NCI-H345 (cell line): ENCODE measurements around the gene DEPDC7.
"Not testable (repeated sequence)": the region's sequence is repeated elsewhere in the genome, so short reads cannot be mapped to it uniquely, and the experiment has no call there.

Source experiments
- DNase-seq: peaks from one replicate; lab custom pipeline; 2025; lab: John Stamatoyannopoulos, UW

DEPDC7 gene

DNA sequence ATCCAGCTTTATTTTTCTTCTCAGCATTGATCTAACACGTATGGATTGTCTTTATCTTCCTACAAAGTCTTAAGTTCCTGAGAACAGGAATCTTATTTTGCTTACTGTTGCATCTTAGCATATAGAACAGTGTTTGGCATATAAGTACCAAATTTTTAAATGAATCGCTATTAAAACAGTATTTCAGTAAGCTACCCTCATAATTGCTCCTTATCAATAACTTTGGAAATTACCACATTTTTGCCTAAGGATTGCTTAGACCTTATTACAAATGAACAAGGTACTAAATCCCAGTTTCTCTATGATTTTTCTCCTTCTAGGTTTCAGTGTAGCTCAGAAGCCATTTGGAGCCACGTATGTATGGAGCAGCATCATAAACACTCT is 9.7 kb downstream of the DEPDC7 start:
- DNase-seq = no peak

DNA sequence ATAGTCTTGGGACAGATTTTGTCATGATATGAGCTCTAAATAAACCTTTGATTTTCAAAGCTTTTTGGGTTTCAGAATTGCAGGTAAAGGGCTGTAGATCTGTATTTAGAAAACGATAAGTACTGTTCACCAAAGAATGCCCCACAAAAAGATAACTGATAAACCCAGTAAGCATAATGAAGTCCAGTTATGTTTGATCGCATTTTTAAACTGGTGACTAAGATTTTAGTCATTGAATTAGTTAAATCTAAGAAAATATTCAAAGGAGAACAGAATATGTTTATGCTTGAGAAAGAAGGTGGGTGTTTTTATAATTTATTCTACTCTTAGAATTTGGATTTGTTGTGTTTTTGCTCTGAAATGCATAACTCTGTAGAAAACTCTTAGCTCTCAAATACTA is 11.6 kb downstream of the DEPDC7 start:
- DNase-seq = no peak

DNA sequence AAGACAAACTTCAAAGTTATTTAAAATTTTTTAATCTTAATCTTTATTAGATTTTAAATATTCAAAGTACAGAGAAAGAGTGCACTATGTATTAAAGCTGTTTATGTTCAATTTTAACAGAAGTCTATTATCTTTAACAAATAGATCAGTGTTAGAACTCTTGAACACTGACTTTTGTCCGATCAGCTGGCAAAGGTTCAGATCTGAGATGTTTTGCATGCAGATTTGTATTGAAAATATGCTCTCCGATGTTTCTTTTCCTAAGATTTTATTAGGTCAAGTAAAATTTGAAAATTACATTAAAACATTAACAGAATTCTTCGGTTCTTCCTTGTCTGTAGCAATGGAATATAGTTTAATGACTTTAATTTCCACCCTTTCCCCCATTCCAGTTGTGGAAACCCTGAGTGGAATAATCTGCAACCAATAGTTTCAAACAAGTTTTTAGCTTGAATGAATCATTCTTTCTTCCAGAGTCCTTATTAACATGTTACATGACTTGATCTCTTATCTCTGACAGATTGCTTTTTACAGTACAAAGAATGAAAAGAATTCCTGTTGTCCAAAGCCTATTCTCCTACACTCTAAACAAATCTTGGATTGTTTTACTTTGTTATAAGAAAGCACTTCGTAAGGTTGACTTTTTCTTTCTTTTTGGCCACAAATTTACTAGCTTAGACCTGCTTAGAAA is 12.3 kb downstream of the DEPDC7 start:
- DNase-seq = no peak

DNA sequence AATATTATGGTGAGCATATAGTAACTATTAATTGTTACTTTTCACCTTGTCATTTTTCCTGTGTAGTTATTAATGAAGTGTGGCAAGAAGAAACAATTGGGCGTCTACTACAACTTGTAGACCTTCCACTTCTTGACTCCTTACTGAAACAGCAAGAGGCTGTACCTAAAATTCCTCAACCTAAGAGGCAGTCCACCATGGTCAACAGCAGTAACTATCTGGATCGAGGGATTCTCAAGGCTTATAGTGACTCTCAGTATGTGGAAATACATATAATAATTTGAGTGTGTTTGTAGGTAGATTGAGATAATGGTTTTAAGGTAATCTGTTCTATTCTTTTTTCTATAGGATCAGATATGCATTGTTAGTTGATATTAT is 12.8 kb downstream of the DEPDC7 start:
- no peak for DNase-seq

DNA sequence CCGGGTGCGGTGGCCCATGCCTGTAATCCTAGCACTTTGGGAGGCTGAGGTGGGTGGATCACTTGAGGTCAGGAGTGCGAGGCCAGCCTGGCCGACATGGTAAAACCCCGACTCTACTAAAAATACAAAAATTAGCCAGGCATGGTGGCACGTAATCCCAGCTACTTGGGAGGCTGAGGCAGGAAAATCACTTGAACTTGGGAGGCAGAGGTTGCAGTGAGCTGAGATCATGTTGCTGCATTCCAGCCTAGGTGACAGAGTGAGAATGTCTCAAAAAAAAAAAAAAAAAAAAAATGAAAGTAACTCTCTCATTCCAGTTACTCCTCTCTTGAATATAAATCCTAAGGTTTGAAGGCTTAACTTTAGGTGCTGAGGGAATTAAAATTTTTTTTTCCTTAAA is 13.5 kb downstream of the DEPDC7 start:
- not testable (repeated sequence) for DNase-seq

DNA sequence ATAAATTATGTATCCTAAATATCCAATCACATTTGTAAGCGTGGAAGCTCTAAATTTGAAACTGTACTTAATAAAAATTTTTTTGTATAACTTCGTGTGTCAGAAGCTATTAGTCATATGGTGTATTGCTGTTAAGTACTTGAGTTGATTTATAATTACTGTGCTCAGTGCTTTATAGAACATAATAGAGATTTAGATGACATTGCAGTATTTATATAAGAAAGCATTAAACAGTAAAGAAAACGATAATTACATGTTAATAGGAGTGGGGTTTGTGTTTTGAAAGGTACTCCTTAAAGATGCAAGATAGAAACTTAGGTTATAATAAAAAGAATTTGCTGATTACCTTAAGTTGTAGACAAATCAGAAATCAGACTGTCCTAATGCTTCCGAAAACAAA is 17.8 kb downstream of the DEPDC7 start:
- DNase-seq = no peak

DNA sequence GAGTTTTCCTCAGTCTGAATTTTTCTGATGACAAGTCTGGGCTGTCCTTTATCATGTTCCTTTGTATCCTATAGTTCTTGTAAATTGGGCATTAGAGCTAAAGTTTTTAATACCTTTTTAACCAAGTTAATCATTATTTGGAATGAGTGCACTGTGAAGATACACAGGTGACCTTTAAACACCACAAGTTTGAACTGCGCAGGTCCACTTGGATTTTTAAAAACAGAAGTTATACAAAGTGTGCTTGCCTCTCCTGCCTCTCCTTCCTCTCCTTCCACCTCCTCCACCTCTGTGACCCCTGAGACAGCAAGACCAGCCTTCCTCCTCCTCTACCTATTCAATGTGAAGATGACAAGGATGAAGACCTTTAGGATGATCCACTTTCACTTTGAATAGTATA is 19.3 kb downstream of the DEPDC7 start:
- no peak for DNase-seq

DNA sequence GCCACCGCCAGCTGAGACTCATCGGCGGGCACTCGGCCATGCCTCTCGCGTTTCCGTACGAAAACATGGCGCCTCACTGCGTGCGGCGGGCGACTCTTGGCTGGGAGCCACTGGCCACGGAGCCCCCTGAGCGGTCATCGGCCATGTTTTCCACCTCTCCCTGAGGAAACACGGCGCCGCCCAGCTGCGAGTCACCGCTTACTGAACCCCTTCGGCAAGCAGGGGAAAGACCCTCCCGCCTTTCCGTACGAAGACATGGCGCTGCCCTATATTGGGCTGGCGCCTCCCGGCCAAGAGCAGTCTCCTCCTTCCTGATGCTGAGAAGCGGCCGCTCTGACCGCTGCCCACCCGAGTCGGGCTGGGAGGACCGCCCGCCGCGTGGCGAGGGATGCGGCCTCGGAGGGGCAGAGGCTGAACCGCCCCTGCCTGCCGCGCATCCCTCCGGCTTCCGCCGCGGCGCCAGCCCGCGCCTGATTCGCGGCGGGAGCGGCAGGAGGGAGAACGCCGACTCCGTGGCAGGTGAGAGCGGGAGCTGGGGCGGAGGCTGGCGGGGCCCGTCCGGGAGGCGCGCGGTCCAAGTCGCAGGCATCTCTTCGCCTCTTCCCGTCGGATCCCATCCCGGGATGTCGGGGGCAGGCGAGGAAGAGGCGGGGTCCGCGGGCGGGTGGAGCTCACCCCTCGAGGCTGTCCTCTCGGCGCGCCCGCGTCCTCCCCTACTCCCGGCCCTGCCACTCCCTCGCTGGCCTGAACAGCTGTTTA is 23.8 kb downstream of the DEPDC7 start, which contains the start of gene TCP11L1:
Gene TCP11L1, plus strand, starts transcription at position 299 of the 759 bp plus-strand sequence. CDS start 4,202 bp downstream, outside the sequence.
- peak; percentile 78 for DNase-seq

DNA sequence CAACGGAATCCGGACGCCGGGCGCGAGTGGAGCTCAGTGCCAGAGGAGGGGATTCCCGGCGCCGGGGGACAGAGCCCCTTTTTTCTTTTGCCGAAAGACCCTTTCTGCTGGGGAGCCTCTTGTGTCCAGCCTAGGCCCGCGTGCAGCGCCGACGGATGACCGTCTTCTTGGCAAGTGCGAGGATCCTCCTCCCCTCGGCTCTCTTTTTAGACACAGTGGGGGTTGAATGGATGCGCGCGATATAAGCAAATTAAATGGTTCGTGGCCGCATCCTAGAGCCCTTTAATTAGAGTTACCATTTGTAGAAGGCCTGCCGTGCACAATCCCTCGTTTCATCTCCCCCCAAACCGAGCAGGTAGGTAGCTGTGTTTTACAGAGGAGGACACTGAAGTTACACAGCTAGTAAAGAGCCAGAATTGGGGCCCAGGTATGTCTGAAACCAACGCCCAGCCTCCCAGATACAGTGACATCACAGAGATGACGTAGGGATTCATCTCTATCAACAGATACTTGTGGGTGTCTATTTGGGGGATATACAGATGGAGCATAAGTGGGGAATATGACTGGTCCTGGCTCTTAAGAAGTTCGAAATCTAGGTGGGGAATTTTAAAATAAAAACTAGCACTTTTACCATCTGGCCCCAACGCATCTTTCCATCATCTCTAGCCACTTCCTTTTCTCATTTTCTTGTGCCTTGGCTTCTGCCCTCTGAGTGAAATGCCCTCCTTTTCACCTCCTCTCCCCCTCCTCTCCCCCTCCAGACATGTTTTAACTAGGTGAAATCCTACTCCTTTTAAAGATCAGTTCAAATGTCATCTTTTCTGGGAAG is 24.6 kb downstream of the DEPDC7 start:
- DNase-seq = peak; percentile 66

DNA sequence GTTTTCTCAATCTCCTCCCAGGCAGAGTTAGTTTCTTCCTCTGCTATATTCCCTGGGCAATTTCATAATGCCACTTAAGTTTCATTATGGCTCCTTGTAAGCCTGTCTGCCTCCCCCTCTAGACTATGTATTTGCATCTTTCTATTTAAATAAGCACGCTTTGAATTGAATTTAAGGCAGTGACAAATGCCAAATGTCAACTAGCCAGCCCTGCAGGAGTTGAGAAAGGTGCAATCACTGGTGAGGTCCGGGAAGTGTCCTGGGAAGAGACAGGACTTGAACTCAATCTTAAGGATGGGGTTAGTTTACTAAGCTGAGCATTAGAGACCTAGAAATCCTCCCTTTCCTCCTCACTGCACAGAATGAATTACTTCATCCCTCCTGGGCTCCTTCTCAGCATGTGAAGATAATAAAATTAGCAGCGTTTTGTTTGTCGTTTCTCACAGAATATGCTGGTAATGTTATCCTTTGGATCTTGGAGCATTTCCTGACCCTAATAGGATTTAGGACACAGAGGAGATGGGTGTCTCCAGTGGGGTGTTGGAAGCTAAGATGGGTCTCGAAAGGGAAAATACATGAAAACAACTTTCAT is 25.3 kb downstream of the DEPDC7 start:
- DNase-seq = no peak

DNA sequence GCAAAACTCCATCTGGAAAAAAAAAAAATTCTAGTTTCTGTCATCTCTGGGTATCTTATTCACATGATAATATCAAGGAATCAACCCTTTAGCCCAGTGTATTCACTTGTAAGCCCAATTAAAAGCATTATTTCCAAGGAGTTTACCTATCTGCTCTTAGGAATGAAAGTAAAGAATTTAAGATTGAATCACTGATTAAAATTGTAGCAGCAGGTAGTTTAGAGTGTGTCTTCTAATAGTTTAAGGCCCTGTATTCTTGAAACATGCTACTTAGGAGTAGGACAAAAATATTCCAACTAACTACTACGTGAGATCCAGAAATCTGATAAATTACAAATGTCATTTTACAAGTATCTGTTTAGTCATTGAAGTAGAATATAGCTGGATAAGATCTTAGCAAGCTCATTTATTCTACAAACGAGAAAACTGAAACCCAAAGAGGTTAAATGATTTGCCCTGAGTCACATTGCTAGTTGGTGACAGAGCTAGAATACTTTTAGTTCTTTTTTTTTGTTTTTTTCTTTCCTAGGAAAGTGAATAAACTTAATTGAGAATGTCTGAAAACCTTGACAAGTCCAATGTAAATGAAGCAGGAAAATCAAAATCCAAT is 27.6 kb downstream of the DEPDC7 start:
- no peak for DNase-seq

DNA sequence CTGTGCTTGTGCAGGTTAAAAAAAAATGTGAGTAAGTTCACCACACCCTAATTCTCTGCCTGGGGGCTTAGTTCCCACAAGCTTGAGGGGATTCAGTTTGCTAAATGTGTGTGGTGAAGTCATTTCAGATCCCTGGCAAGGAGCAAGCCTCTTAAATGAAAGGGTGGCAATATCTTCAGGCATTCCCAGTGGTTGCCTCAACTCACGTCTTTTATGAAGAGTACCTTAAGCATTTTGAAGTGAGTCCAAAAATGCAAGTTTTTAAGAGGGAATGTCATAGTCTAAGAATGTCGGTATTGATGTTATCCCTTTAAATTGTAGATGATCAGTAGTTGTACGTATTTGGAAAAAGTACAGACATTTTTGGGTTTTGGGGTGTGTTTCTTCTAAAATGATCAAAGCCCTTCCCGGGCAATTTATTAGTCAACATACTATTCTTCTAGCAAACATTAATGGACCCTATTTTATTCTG is 28.6 kb downstream of the DEPDC7 start:
- no peak for DNase-seq

DNA sequence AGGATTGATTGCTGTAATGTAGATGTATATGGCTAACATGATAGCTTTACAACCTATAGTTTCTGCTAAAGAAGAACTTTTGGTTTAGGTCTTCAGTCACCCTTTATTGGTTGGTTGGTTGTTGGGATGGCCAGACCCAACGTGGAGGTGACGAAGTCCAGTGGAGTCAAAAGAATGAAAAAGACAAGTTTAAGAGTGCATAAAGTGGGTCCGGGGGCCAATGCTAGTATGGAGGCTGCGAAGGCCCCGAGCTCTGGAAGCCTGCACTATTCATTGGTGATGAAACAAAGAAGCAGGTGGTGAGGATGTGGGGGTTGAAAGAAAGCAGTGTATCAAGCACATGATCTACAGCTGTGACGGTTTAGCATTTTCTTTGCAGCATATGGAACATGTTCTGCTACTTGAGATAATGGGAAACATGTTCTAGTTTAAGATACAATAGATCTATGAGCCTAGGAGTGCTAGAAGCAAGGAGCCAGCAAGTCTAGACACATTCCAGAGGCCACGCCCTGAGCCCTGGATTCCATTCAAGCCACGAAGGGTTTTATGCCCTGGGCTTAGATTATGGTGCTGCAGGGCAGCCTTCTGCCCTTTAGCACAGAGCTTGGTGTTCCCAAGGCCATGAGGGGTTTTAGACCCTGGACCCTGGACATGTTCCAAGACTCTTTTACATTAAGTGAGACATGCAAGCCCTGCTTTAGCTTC is 30.0 kb downstream of the DEPDC7 start:
- peak; percentile 5 for DNase-seq

DNA sequence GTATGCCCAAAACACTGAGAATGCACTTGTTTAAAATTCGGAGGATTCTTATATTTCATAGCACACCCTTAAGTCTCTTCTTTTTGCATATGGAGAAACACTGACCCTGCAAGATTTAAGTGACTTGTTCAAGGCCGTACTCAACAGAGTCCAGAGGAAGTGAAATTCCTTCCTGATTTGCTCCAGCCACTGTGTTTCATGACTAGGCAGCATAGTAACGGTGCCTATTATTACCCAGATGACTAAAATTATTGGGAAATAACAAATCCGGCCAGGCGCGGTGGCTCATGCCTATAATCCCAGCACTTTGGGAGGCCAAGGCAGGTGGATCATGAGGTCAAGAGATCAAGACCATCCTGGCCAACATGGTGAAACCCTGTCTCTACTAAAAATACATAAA is 33.0 kb downstream of the DEPDC7 start:
- DNase-seq = not testable (repeated sequence)

DNA sequence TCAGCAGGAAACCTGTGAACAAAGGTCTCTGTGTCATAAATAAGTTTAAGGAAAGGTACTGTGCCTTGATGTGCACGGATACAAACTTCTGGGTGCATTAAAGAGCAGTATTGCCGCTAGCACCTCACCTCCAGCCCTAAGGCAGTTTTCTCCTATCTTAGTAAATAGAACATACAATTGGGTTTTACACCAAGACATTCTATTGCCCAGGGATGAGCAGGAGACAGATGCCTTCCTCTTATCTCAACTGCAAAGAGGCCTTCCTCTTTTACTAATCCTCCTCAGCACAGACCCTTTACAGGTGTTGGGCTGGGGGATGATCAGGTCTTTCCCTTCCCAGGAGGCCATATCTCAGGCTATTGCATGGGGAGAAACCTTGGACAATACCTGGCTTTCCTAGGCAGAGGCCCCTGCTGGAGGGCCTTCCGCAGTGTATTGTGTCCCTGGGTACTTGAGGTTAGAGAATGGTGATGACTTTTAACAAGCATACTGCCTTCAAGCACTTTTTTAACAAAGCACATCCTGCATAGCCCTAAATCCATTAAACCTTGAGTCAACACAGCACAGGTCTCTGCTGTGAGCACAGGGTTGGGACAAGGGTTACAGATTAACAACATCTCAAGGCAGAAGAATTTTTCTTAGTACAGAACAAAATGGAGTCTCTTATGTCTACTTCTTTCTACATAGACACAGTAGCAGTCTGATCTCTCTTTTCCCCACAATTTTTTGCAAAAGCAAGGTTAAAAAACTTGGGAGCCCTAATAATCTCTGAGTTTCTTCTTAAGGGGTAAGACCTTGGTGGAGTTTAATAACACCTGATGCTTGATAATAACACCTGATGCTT is 34.1 kb downstream of the DEPDC7 start:
- peak; percentile 61 for DNase-seq

DNA sequence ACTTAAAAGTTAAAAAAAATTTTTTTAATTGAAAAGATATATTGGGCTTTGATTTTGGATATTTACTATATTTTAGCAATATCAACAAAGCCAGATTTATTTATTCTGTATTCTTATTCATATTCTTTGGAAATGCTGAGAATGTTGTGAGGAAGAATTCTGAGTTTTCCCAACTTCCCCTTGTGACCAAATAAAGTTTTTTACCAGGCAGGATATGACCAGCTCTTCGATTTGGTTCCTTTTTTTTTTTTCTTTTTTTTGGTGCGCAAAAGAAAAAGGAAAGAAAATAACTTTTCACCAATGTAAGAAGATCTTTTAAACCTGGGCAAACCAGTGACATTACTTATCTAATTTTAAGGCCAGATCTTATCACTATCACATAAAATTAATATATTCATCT is 36.6 kb downstream of the DEPDC7 start:
- DNase-seq = no peak

DNA sequence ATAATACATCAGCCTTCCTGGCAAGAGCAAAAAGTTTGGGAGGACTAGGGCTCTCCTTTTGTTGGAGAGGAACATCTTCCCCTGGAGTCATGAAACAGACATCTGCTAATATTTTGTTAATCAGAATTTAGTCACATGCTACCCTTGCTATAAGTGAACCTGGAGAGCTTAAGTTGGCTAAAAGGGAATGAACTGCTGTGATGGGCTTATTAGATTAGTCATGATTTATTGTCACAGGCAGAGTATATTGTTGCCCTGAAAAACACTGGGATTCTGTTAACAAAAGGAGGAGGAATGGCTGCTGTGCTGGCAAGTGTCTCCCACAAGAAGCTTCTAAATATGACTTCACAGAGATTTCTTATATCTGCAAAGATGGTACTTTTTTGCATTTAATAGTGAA is 39.7 kb downstream of the DEPDC7 start:
- DNase-seq = no peak

DNA sequence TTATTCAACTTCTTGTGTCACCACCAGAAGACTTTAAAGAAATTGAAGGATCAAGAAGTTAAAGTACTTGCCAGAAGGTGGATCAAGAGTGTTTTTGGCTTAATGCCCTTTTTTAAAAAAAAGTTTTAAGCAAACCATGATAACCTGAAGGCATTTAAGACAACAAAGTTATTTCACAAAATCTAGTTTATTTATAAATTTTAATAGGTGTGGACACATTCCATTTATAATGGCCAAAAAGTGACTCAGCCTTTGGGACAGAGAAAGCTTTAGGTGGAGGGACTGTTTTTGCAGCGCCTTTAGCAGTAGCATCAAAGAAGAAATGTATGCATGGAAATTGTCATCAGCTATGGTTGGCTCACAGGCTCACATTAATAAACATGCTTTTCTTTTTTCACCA is 41.6 kb downstream of the DEPDC7 start:
- DNase-seq = no peak

DNA sequence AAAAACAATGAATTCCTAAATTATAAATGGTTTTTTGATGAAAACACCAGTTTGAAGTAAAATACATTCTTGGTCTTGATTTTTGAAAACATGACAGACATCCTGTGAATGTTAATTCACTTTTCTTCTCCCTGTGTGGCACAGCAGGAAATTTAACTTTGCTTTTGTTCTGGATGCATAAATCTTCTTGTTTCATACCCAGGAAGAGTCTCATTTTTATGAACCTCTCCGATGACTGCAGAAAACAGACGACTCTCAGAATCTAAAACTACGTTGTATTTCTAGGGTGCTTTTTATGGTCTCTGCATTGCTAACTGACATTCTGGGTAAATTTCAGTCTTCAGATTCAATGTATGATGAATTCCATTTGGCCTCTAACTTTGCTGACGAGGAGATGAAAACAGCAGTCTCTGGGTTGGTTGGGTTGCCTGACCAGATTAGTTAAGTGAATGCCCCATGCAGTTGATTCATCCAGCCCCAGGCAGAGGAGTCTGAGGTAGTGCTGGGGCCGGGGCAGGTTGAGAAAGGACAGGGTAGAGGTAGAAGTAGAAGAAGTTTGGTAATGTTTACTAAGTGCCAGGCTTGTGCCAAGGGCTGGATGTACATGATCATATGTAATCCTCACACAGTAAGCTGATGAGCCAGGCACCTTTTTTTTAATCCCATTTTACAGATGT is 43.8 kb downstream of the DEPDC7 start:
- no peak for DNase-seq

DNA sequence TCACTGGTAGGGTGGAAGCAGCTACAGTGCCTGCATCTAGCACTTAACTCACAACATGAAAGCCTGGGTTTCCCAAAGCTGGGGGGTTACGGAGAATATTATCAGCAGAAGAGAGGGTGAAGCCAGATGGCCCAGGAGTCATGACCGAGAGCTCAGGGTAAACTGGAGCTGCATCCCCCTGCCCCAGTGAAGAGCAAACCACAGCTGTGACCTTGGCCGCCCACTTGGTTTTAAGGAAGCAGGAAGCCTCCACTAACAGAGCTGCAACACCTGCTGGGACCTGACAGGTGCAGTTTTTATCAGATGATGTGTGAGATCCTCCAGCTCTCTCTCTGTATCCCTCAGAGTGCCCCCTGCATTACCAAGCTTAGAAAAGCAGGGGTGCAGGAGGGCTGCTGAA is 44.6 kb downstream of the DEPDC7 start:
- DNase-seq = peak; percentile 40
